ENCODE measurements around the gene ATP10A. TPM values are rescaled to one million over a fixed set of nuclear protein-coding genes. Genes with fewer than 3 reads are reported as not detected.

Gene ATP10A
- total RNA-seq, 1 donor from 2014 or later = not detected

DNA sequence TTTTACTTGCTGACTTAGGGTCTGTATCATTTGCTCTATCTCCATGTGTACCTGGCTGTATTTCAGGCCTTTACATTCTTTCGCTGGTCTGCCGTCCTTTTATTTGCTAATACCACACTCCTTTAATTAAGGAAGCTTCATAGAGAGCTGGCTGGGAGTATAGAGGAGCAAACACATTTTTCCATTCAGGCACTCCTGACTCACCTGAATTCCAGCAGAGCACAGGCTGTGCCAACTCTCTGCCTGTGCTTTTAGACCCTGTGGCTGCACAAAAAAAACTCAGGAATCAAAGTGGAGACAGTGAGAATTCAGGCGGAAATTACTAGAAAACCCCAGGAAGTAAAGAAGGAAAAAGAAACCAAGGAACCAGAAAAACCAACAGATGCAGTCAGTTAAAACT, 29.0 kb upstream of the ATP10A start:
- H3K27ac Mint-ChIP-seq = no peak overlapping the region
- intact Hi-C loops (cut with micrococcal nuclease) = no loop called here
- ATAC-seq (ENCODE audit: low read depth) = no peak
- DNase-seq = no peak
- H3K27me3 Mint-ChIP-seq = peaks cover 17% of the 10 kb centered on the region
- H3K36me3 Mint-ChIP-seq (ENCODE audit: low read depth) = no peaks in the 10 kb centered on the region
- H3K4me3 Mint-ChIP-seq = no peak overlapping the region
- TF ChIP-seq, protein P1, sequence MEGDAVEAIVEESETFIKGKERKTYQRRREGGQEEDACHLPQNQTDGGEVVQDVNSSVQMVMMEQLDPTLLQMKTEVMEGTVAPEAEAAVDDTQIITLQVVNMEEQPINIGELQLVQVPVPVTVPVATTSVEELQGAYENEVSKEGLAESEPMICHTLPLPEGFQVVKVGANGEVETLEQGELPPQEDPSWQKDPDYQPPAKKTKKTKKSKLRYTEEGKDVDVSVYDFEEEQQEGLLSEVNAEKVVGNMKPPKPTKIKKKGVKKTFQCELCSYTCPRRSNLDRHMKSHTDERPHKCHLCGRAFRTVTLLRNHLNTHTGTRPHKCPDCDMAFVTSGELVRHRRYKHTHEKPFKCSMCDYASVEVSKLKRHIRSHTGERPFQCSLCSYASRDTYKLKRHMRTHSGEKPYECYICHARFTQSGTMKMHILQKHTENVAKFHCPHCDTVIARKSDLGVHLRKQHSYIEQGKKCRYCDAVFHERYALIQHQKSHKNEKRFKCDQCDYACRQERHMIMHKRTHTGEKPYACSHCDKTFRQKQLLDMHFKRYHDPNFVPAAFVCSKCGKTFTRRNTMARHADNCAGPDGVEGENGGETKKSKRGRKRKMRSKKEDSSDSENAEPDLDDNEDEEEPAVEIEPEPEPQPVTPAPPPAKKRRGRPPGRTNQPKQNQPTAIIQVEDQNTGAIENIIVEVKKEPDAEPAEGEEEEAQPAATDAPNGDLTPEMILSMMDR (IDR thresholded peaks at IDR 0.05) = no peak
- POLR2A ChIA-PET = no interaction called here
- no peaks in the 10 kb centered on the region for H3K4me1 Mint-ChIP-seq
- CTCF ChIA-PET = no interaction called here
- H3K9me3 Mint-ChIP-seq = peaks cover 2% of the 10 kb centered on the region

DNA sequence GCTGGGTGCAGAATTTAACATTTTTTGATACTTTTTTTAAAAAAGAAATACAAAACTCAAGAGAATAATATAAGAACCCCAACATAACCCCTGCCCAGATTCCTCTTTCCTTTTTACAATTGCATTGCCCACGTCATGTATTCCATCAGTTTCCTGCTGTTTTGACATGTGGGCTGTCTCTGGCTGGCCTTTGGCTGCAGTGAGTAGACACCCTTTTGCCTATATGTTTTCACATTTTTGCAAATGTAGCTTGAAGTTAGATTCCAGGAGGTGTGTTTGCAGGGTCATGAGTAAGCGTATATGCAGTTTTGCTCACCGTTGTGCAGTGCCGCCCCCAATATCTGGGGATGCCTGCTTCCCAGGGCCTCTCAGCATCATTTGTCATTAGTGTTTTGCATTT, 28.0 kb upstream of the ATP10A start:
- TF ChIP-seq, protein P1 (IDR thresholded peaks at IDR 0.05) = no peak
- H3K36me3 Mint-ChIP-seq (ENCODE audit: low read depth) = no peaks in the 10 kb centered on the region
- POLR2A ChIA-PET = no interaction called here
- peaks cover 17% of the 10 kb centered on the region for H3K27me3 Mint-ChIP-seq
- H3K4me1 Mint-ChIP-seq = no peaks in the 10 kb centered on the region
- peaks cover 2% of the 10 kb centered on the region for H3K9me3 Mint-ChIP-seq
- ATAC-seq (ENCODE audit: low read depth) (no peak), DNase-seq (no peak)
- CTCF ChIA-PET = no interaction called here
- H3K27ac Mint-ChIP-seq = no peak overlapping the region
- no peak overlapping the region for H3K4me3 Mint-ChIP-seq
- intact Hi-C loops (cut with micrococcal nuclease) = no loop called here

DNA sequence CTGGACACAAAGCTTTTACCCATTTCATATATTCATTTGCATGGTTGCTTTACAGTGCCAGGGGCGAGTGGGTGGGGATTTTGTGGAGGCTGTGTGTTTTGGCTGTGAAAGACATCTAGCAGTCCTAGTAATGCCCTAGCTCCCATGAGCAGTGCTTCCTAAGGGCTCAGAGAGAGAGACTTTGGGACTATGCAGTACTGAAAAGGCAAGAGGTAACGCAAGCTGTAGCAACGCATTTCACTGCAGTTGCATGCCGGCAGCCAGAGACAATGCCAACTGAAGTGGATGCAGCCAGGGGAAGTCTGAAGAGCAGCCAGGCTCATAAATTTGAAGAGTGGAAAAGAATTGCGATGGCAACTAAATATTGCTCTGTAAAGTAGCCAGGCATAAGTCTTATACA, 27.4 kb upstream of the ATP10A start:
- POLR2A ChIA-PET = no interaction called here
- no peaks in the 10 kb centered on the region for H3K4me1 Mint-ChIP-seq

DNA sequence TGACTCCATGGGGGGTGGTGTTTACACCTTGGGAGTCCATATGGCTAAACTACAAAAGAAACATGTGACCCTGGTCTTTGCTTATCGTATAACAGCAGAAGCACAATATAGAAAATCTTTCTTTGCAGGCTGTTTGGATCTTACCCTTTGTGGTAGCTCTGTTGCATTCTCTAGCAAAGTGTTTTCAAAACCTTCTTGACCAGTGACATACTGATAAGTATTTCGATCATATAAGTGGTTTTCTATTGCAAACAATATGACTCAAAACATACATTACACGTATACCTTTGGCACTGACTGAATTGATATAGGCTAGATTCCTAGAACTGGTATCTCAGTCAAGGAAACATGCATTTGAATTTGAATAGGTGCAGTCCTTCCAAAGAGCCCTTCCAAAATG, 24.7 kb upstream of the ATP10A start:
- Mint-ChIP-seq H3K4me1 (no peaks in the 10 kb centered on the region), H3K27ac (no peak overlapping the region), H3K27me3 (peaks cover 9% of the 10 kb centered on the region), H3K4me3 (no peak overlapping the region), H3K36me3 (ENCODE audit: low read depth) (no peaks in the 10 kb centered on the region), H3K9me3 (no peaks in the 10 kb centered on the region)
- POLR2A ChIA-PET = no interaction called here
- ATAC-seq (ENCODE audit: low read depth) = no peak
- DNase-seq = no peak
- CTCF ChIA-PET = no interaction called here
- intact Hi-C loops (cut with micrococcal nuclease) = no loop called here
- TF ChIP-seq, protein P1 (IDR thresholded peaks at IDR 0.05) = no peak

More for the DNA sequence above, 27.4 kb upstream of the ATP10A start:
- H3K4me3 Mint-ChIP-seq = no peak overlapping the region
- no peak overlapping the region for H3K27ac Mint-ChIP-seq
- DNase-seq (no peak), ATAC-seq (ENCODE audit: low read depth) (no peak)
- H3K27me3 Mint-ChIP-seq = peaks cover 17% of the 10 kb centered on the region
- CTCF ChIA-PET = no interaction called here
- no peaks in the 10 kb centered on the region for H3K36me3 Mint-ChIP-seq (ENCODE audit: low read depth)
- peaks cover 2% of the 10 kb centered on the region for H3K9me3 Mint-ChIP-seq
- TF ChIP-seq, protein P1 (IDR thresholded peaks at IDR 0.05) = no peak
- intact Hi-C loops (cut with micrococcal nuclease) = no loop called here

DNA sequence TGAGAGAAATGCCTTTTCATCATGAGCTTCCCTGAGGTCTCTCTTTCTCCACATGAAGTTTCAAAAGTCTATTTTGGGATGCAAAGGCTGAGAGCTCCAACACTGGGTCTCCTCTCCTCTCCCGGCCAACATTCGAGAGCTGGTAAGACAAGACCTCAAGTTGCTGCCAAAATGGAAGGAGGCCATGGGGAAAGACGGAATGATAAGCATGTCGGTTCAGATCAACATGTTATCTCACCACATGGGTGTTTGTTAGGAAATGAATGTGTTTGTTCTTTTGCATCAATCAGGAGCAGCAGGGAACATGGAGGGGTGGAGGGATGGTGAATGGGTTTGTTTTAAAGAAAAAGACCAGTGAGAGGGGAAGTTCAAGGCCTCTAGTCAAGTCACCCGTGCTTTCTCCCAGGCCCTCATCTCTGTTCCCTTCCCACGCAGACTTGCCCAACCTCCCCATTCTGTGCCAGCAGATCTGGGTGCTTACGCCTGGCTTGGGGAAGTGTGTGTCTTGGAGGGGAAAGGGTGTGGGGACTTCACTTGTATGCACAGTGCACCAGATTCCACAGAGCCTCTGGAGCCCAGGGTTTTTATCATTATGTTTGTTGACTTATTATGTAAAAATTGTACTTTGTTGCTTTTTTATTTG, 23.5 kb upstream of the ATP10A start:
- TF ChIP-seq, protein P1 (IDR thresholded peaks at IDR 0.05) = no peak
- Mint-ChIP-seq H3K9me3 (no peaks in the 10 kb centered on the region), H3K27me3 (peaks cover 8% of the 10 kb centered on the region), H3K36me3 (ENCODE audit: low read depth) (no peaks in the 10 kb centered on the region), H3K27ac (no peak overlapping the region), H3K4me1 (no peaks in the 10 kb centered on the region), H3K4me3 (no peak overlapping the region)
- DNase-seq (no peak), ATAC-seq (ENCODE audit: low read depth) (no peak)
- ChIA-PET POLR2A (no interaction called here), CTCF (no interaction called here)
- intact Hi-C loops (cut with micrococcal nuclease) = no loop called here

Measured in activated B cell treated with CpG ODN at 0.5 μM for 24 hours (primary cell).